ENCODE results near the gene MYO9A.

DNA sequence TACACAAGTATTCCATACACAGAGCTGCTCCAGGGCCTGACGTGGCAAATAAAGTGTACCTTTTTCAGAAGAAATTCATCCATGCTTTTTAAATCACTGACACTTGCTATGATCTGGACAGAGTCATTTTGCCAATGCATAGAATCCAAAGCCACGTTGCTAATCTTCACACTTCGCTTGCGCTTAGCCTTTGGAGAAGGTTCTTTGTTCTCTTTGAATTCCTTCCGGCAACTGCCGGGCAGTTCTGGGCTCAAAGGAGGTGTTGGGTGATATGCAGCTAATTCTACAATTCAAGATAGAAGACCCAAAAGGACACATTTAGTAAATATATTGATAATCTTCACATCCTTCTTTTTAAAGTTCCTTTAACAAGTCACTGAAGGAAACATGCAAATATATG, 237.7 kb downstream of the MYO9A start:
- TF ChIP-seq, protein P1, sequence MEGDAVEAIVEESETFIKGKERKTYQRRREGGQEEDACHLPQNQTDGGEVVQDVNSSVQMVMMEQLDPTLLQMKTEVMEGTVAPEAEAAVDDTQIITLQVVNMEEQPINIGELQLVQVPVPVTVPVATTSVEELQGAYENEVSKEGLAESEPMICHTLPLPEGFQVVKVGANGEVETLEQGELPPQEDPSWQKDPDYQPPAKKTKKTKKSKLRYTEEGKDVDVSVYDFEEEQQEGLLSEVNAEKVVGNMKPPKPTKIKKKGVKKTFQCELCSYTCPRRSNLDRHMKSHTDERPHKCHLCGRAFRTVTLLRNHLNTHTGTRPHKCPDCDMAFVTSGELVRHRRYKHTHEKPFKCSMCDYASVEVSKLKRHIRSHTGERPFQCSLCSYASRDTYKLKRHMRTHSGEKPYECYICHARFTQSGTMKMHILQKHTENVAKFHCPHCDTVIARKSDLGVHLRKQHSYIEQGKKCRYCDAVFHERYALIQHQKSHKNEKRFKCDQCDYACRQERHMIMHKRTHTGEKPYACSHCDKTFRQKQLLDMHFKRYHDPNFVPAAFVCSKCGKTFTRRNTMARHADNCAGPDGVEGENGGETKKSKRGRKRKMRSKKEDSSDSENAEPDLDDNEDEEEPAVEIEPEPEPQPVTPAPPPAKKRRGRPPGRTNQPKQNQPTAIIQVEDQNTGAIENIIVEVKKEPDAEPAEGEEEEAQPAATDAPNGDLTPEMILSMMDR (IDR thresholded peaks at IDR 0.05; ENCODE audit: borderline replicate concordance, extremely low read depth, low read length, poor library complexity, severe bottlenecking), result no peak
- no peak for TF ChIP-seq EZH2 (IDR thresholded peaks at IDR 0.05; ENCODE audit: borderline replicate concordance, low read depth, low read length, severe bottlenecking)
